Esophagus squamous epithelium (tissue), 5 donors: ENCODE measurements around the gene PRPH. TPM values are rescaled to one million over a fixed set of nuclear protein-coding genes. Genes with fewer than 3 reads are reported as not detected.

ENCODE experiments used
- DNase-seq: peaks from one replicate; lab custom pipeline; 2025; lab: John Stamatoyannopoulos, UW
- H3K27ac ChIP-seq, 4 donors: fragments of 200-600 bp; sonication (generic); one replicate each; pipeline ENCODE4 v1.5.1; 2016 to 2019; ENCODE audit warnings: mild to moderate bottlenecking in 1 of 4
- H3K27me3 ChIP-seq, 4 donors: fragments of 200-600 bp; sonication (generic); 1 replicate in 3 of 4; 2 replicates in 1 of 4; pipeline versions ENCODE4 v1.5.1 to v1.6.0; 2017 to 2021; ENCODE audit warnings: antibody characterized with exemption in 1 of 4
- H3K36me3 ChIP-seq, 3 donors: fragments of 200-600 bp; sonication (generic); one replicate each; pipeline ENCODE4 v1.5.1; 2016 to 2019
- H3K4me1 ChIP-seq, 3 donors: fragments of 200-600 bp; sonication (generic); one replicate each; pipeline ENCODE4 v1.5.1; 2017 to 2019
- H3K4me3 ChIP-seq, 4 donors: fragments of 200-600 bp; sonication (generic); 1 replicate in 3 of 4; 2 replicates in 1 of 4; pipeline ENCODE4 v1.5.1; 2016 to 2019; ENCODE audit warnings: mild to moderate bottlenecking in 2 of 4, moderate library complexity in 1 of 4
- H3K9me3 ChIP-seq, 3 donors: fragments of 200-600 bp; sonication (generic); one replicate each; pipeline ENCODE4 v1.5.1; 2016 to 2019
- CTCF ChIP-seq, 6 experiments: fragments of 450-650 bp in 4 of 6; fragments of 200-600 bp in 2 of 6; sonication (generic) in 2 of 6; IDR thresholded peaks; one replicate each; pipeline ENCODE4 v1.5.1; 2016 to 2019; ENCODE audit warnings: antibody characterized with exemption in 6 of 6, mild to moderate bottlenecking in 4 of 6, moderate library complexity in 4 of 6
- POLR2A ChIP-seq, 4 donors: fragments of 450-650 bp; IDR thresholded peaks; one replicate each; pipeline ENCODE4 v1.6.1; 2017; ENCODE audit warnings: antibody characterized with exemption in 4 of 4, mild to moderate bottlenecking in 4 of 4, moderate library complexity in 3 of 4
- WGBS, 2 donors: methylation state at CpG; one replicate each; pipeline ENCODE4 v1.1.5; 2018; 5-methylcytosine and 5-hydroxymethylcytosine counted together
- intact Hi-C: fragments of 100-400 bp; cut with DNase I; formaldehyde crosslinking; loops from one replicate; pipeline ENCODE4 v1.15.0; 2022
- total RNA-seq, 4 donors: library from RNA; depleted of rRNA; stranded (reverse); fragments of >200 nt; gene quantifications; one replicate each; pipeline ENCODE4 v1.1.0, GENCODE V29; 2016
- donor health status: DM: yes; HTN: yes; CAD: no.

Gene PRPH
- total RNA-seq, 4 donors from 2014 or later: 0.57 TPM; not detected in 3

GRCh38 chr12:49327887-49328286 lies 32.9 kb downstream of the PRPH start:
- Histone ChIP-seq H3K4me1 (peaks cover 7 to 22% (median 10%) of the 10 kb centered on the region in 3 donors), H3K9me3 (no peaks in the 10 kb centered on the region), H3K4me3 (no peak overlapping the region), H3K27ac (no peak overlapping the region), H3K27me3 (peaks cover 0 to 24% (median 0%) of the 10 kb centered on the region in 4 donors), H3K36me3 (peaks cover 0 to 8% (median 0%) of the 10 kb centered on the region in 3 donors)
- TF ChIP-seq CTCF (IDR thresholded peaks at IDR 0.05) (no peak), POLR2A (IDR thresholded peaks at IDR 0.05) (no peak)
- DNase-seq: no peak
- 89 to 96% methylated on average over 2 of the region's 2 CpGs for WGBS, 2 donors
- intact Hi-C loops: no loop called here

GRCh38 chr12:49328816-49329215 lies 33.9 kb downstream of the PRPH start:
- no peak for TF ChIP-seq CTCF (IDR thresholded peaks at IDR 0.05)
- no peak for TF ChIP-seq POLR2A (IDR thresholded peaks at IDR 0.05)
- Histone ChIP-seq H3K9me3 (no peaks in the 10 kb centered on the region), H3K4me1 (peaks cover 1 to 20% (median 6%) of the 10 kb centered on the region in 3 donors), H3K36me3 (peaks cover 0 to 8% (median 0%) of the 10 kb centered on the region in 3 donors), H3K4me3 (no peak overlapping the region), H3K27ac (no peak overlapping the region), H3K27me3 (peaks cover 0 to 33% (median 0%) of the 10 kb centered on the region in 4 donors)
- 90 to 94% methylated on average over 3 to 6 of the region's 12 CpGs for WGBS, 2 donors
- no peak for DNase-seq
- intact Hi-C loops: no loop called here

- TF ChIP-seq POLR2A (IDR thresholded peaks at IDR 0.05) (no peak), CTCF (IDR thresholded peaks at IDR 0.05) (no peak)
- Histone ChIP-seq H3K36me3 (peaks cover 0 to 8% (median 0%) of the 10 kb centered on the region in 3 donors), H3K4me1 (peaks cover 0 to 17% (median 5%) of the 10 kb centered on the region in 3 donors), H3K27ac (no peak overlapping the region), H3K4me3 (no peak overlapping the region), H3K9me3 (no peaks in the 10 kb centered on the region), H3K27me3 (peaks cover 0 to 47% (median 6%) of the 10 kb centered on the region in 4 donors)
- intact Hi-C loops: no loop called here
- DNase-seq: no peak
- WGBS, 2 donors: 91 to 97% methylated on average over 3 to 5 of the region's 7 CpGs
These were observed 35.2 kb downstream of the PRPH start for GRCh38 chr12:49330032-49330619.

- Histone ChIP-seq H3K27me3 (peaks cover 2 to 53% (median 10%) of the 10 kb centered on the region in 4 donors), H3K36me3 (peaks cover 0 to 8% (median 0%) of the 10 kb centered on the region in 3 donors), H3K4me1 (peaks cover 0 to 17% (median 5%) of the 10 kb centered on the region in 3 donors), H3K4me3 (no peak overlapping the region), H3K9me3 (no peaks in the 10 kb centered on the region), H3K27ac (no peak overlapping the region)
- WGBS, 2 donors: 60% methylated on average over 5 of the region's 14 CpGs; no CpG with 5 or more reads in 1 of the 2 donors
- TF ChIP-seq CTCF (IDR thresholded peaks at IDR 0.05) (no peak), POLR2A (IDR thresholded peaks at IDR 0.05) (no peak)
- DNase-seq: no peak
- intact Hi-C loops: no loop called here
These were observed 35.9 kb downstream of the PRPH start for GRCh38 chr12:49330631-49331379.
